HG03342 (cell line): Measurements from ENCODE around the gene ADD2.

Experiments used
- ATAC-seq: cut with Tn5 transposase; IDR thresholded peaks from one replicate; pipeline ENCODE4 v1.9.1; 2021; ENCODE audit warnings: mild to moderate bottlenecking, moderate library complexity; ENCODE audit not compliant: unreplicated experiment

Gene ADD2

GRCh38 chr2:70724366-70724765, 43.6 kb downstream of the ADD2 start:
- no peak for ATAC-seq

DNA sequence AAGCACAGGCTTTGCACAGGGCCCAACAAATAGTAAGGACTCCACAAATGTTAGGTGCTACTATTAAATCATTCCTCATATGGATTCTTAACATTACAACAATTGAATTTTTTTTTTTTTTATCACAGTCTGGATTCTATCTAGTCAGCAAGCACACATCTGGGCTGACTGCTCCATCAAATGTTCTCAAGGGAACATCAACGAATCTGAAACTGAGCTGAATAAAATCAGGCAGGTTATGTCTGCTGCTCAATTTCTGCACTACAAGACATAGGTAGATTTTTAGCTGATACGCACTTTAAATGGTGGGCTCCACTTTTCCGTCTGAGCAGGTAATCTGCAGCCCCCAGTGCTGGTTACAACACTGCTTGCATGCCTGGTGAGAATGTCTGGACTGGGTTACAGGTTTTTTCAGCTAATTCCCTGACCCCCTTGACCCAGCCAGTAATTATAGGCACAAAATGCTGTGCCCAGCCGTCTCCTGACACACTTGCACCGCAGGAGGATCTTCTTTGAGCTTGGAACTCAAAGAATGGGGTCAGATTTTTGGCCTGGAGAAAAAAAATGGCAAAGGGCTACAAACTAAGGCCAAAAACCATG, 44.6 kb downstream of the ADD2 start:
- no peak for ATAC-seq

DNA sequence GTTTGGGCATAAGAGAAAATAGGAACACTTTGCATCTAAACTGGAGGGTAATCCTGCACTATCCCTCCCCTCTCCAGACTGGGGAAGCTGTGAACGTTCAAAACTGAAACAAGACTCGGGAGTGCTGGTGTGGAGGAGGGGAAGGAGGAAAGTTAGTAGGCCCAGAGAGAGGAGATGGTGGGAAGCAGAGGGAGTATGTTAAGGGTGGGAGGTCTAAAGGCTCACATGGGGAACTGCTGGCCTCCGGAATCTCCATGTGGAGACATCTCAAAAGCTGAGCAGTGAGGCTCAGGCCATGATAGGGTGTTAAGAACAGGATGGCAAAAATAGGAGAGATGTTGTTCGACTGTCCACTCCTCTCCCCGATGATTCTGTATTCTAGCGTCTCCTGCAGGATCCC, 47.9 kb downstream of the ADD2 start:
- ATAC-seq, result no peak

GRCh38 chr2:70719231-70719630, 48.8 kb downstream of the ADD2 start:
- ATAC-seq, result no peak

DNA sequence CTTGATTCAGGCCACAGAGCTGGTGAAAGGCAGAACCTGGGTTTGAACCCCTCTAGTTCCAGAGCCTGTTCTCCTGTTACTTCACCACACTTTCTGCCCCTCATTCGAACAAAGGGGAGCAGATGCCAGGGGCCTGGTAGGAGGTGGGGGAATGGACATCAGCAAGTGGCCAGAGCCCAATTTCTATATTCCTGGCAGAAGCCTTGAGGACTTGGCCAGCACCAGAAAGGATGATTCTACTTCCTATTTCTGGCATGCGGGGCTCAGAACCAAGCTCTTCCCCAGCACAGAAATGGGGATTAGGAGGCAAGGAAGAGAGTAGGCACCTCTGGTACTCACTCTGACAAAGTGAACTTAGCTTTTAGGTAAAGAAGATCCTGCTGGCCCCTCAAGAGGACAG, 49.3 kb downstream of the ADD2 start:
- no peak for ATAC-seq

DNA sequence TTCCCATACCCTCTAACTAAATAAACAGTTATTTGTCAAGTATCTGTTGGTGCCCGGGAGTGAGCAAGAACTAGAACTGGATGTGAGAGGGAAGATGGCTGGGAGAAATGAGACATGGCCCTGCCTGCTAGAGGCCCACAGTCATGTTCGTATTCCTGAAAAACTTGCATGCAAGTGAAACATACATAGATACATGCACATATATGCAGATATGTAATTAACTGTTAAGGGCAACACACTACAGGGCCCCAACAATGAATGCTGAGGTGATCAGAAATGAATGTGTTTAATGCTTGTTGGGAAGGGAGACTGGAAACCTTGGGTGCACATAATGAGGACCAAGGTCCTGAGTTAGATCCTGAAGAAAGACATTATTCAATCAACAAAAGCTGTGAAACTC, 49.8 kb downstream of the ADD2 start:
- ATAC-seq, result no peak

- ATAC-seq, result no peak
These were observed 50.5 kb downstream of the ADD2 start for GRCh38 chr2:70717431-70718038.

GRCh38 chr2:70716951-70717350, 51.0 kb downstream of the ADD2 start:
- ATAC-seq, result no peak

- ATAC-seq, result no peak
These were observed 51.8 kb downstream of the ADD2 start for GRCh38 chr2:70716131-70716743.

DNA sequence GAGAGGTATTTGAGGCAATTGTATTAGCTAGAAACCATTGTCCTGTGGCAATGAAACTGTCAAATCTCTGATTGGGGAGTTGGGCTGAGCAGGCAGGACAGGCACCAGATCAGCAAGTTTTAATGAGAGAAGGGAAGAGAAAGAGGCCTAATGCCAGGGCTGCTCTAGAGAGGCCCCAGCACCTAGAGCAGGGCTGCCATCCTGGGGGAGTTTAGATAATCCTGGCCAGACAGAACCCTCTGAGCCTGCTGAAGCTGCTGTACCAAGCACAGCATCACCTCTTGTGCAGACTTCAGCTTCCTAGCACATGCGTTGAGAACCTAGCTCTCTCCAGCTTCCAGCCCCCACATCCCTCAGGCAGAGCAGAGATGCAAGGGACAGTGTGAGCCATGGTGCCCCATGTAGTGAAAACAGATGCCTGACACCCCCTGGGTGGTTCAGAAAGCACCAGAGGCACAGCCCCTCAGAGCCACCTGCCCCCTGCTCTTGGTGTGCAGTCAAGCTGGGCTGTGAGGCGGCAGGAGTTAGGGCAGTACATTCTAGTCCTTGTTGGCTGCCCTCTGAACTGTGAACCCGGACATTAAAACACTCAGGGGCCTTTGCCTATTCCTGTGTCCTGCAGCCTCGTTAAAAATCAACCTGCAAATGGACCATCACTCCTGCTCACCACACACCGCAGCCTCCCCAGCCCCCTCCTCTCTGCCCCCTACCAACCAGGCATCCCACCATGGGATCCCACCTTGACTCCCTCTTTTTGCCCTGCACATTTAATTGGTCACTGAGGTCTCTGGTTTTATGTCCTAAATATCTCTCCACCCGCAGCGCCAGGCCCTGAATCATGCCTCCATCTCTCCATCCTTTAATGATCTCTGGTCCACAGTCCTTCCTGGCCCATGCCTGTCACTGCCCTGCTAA, 52.7 kb downstream of the ADD2 start:
- no peak for ATAC-seq

DNA sequence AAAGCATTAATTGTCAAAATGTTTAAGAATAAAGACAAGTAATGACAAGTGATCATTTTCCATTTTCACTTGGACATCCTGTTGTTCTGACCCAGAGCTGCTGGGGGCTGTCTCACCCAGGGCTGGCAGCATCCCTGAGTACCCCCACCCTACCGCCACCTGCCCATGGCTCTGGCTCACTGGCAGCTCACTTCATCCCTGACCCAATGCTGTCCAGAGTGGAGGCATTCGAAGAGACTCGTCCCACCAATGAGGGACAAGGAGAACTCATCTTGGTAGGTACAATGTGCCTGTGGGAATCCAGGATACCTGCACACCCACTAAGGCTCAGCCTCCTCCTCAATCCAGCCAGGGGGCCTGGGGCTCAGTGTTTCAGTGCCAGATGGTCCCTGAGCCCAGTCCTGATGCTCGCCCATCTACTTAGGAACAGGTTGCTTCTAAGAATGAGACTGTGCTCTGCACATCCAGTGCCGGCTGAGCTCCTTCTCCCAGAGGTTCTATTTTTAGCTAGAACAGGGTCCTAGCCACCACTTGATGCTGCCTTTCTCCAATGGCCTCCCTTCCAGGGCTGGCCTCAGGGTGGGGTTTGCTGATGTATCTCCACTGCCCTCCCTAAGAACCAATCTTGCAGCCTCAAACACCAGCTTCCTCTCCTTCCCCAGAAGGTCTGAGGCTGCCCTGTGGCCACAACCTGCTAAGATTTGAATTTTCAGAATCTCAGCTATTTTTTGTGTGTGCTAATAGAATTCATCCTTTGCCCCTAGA, 53.7 kb downstream of the ADD2 start:
- ATAC-seq, result no peak

DNA sequence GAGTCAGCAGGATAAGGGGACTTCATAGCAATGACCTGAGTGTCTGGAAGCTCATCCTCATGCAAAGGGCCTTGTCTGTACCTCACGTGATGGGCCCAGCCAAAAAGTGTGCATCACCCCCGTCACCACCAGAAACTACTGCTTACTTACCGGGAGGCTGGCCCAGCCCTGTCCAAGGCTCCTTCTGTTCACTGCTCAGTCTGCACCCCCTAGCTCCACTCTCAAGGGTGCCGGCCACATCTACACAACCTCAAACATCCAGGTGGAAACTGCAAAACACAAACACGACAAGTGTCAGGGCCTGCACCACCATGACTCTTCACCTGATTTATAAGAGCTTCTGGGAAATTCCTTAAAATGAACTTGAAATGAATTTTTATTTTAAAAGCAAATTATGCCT, 55.1 kb downstream of the ADD2 start:
- no peak for ATAC-seq

GRCh38 chr2:70711191-70711590, 56.8 kb downstream of the ADD2 start:
- ATAC-seq, result no peak

DNA sequence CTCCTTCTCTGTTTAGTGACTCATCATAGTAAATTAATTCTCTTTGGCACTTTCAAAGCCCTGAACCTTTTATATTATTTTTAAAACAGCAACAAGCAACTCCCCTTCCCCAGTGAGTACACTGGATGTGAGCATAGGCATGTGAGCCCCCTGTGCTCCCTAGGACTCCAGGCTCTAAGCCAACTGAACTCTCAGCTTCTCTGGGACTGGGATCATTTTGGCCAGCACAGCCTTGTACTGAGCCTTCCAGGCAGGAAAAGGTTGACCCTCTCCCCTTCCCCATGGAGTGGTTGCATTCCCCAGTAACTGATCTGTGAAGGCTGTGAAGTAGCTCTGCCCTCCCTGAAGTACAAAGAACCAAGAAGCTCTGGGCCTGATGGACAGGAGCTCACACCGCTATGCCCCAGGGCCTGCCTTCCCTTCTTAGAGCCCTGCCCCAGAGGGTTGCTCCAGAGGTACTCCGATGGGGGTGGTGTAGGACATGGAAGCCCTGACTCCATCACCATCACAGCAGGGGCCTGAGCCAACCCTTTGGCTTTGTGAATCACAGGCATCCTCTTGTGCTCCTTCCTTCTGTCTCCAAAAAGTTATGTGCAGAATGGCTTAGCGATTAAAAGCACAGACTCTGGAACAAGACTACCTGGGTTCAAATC, 57.8 kb downstream of the ADD2 start:
- ATAC-seq, result no peak

GRCh38 chr2:70709275-70710037, 58.5 kb downstream of the ADD2 start:
- ATAC-seq, result no peak

- ATAC-seq, result no peak
These were observed 59.4 kb downstream of the ADD2 start for GRCh38 chr2:70708376-70709199.

DNA sequence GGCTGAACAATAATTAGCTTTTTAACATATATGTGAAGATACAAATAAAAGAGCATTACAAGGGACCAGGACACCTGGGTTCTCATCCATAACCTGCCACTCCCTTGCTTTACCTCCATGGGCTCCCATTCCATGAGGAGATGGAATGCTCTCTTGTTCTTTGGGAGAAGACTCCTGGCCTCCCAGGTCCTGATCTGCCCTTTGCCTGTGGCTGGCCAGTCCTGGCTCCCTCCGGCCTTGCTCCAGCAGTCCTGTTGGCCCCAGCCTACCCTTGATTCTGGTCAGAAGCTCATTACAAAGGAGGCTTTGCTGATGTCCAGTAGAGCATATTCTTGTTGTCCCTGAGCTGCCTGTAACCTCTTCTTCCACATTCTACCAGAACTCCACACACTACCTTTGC, 60.3 kb downstream of the ADD2 start:
- ATAC-seq, result no peak

DNA sequence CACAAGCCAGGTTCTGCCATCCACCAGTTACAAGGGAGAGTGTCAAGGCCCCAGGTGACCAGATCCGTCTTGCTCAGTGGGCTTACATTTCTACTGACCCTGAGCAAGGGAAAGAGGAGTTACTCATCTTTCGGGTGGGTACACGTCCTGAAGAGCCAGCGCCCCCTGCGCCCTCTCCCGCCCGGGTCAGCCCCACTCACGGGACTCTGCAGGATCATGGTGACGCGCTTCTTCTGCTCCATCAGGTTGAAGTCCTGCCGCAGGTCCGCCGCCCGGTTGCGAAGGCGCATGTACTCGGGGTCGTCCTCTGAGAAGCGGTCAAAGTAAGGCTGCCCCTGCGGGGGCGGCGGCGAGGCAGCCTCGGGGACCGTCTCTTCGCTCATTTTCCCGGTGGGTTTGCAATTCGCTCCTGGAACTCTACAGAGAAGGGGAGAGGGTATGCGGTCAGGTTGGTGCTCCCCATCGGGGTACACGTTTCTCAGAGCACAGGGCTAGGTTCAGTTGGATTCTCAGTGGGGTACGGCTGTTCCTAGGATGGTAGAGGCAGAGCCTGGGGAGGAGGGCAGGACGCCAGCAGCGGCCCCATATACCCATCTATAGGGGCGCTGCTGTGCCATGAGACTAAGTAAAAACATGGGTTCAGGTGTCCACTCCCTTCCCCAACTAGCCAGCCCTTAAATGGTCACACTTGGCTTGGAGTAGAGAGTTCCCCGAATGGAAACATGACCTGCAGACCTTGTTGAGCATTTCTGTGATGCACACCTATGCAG, 61.8 kb downstream of the ADD2 start:
- ATAC-seq, result no peak
